ENCODE data around the gene POU2F3.

DNA sequence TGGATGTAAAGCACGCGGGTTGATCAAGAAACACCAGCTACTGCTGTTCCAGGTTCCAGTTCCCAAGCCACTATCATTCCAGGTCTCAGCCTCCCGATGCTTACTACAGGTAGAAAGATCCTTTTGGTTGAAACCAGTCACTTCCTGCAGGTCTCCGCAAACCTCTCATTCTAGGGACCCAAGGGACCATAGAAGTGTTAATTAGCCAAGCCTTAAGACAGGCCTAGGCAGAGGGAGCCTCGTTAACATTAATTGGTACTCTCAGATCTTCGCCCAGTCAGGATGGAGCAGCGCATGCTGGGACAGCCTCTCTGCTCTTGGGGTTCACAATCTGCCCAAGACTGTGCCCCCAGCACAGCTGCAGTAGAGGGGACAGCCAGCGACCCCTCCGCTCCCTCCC is 40.3 kb upstream of the POU2F3 start:
- TF ChIP-seq, protein P1, sequence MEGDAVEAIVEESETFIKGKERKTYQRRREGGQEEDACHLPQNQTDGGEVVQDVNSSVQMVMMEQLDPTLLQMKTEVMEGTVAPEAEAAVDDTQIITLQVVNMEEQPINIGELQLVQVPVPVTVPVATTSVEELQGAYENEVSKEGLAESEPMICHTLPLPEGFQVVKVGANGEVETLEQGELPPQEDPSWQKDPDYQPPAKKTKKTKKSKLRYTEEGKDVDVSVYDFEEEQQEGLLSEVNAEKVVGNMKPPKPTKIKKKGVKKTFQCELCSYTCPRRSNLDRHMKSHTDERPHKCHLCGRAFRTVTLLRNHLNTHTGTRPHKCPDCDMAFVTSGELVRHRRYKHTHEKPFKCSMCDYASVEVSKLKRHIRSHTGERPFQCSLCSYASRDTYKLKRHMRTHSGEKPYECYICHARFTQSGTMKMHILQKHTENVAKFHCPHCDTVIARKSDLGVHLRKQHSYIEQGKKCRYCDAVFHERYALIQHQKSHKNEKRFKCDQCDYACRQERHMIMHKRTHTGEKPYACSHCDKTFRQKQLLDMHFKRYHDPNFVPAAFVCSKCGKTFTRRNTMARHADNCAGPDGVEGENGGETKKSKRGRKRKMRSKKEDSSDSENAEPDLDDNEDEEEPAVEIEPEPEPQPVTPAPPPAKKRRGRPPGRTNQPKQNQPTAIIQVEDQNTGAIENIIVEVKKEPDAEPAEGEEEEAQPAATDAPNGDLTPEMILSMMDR (IDR thresholded peaks at IDR 0.05; ENCODE audit: low read length): no peak
- TF ChIP-seq EZH2 (IDR thresholded peaks at IDR 0.05; ENCODE audit: borderline replicate concordance, low read length): no peak

Data from OCI-LY1 (cell line).